HG02763 (cell line): ENCODE measurements around the gene DLEC1.
"Not testable (repeated sequence)": the region's sequence is repeated elsewhere in the genome, so short reads cannot be mapped to it uniquely, and the experiment has no call there.

Source experiments
- ATAC-seq: cut with Tn5 transposase; IDR thresholded peaks from one replicate; pipeline ENCODE4 v1.9.1; 2021; ENCODE audit warnings: mild to moderate bottlenecking, moderate library complexity; ENCODE audit not compliant: unreplicated experiment

DLEC1 gene

GRCh38 chr3:38036906-38037305 is 2.1 kb upstream of the DLEC1 start:
- no peak for ATAC-seq

GRCh38 chr3:38038447-38038911 is 529 bp upstream of the DLEC1 start:
- no peak for ATAC-seq

GRCh38 chr3:38039899-38040261 is 872 bp downstream of the DLEC1 start:
- ATAC-seq = peak; percentile 35

GRCh38 chr3:38040401-38040800 is 1.4 kb downstream of the DLEC1 start:
- ATAC-seq = no peak

- no peak for ATAC-seq
Observed at GRCh38 chr3:38043486-38043885, 4.5 kb downstream of the DLEC1 start.

- no peak for ATAC-seq
Observed at GRCh38 chr3:38046027-38046426, 7.0 kb downstream of the DLEC1 start.

GRCh38 chr3:38046821-38047220 is 7.8 kb downstream of the DLEC1 start:
- no peak for ATAC-seq

GRCh38 chr3:38047896-38048295 is 8.9 kb downstream of the DLEC1 start:
- ATAC-seq = no peak

GRCh38 chr3:38049358-38050126 is 10.5 kb downstream of the DLEC1 start:
- no peak for ATAC-seq

- ATAC-seq = no peak
Observed at GRCh38 chr3:38051131-38051530, 12.1 kb downstream of the DLEC1 start.

GRCh38 chr3:38053286-38053685 is 14.3 kb downstream of the DLEC1 start:
- not testable (repeated sequence) for ATAC-seq

- ATAC-seq = not testable (repeated sequence)
Observed at GRCh38 chr3:38053813-38054498, 14.9 kb downstream of the DLEC1 start.

- no peak for ATAC-seq
Observed at GRCh38 chr3:38054499-38055001, 15.5 kb downstream of the DLEC1 start.

GRCh38 chr3:38059148-38059547 is 20.1 kb downstream of the DLEC1 start:
- ATAC-seq = no peak

GRCh38 chr3:38059591-38059990 is 20.6 kb downstream of the DLEC1 start:
- ATAC-seq = no peak

GRCh38 chr3:38062809-38063208 is 23.8 kb downstream of the DLEC1 start:
- no peak for ATAC-seq

- ATAC-seq = not testable (repeated sequence)
Observed at GRCh38 chr3:38064453-38064852, 25.4 kb downstream of the DLEC1 start.

- no peak for ATAC-seq
Observed at GRCh38 chr3:38067508-38068233, 28.7 kb downstream of the DLEC1 start.

GRCh38 chr3:38070013-38070412 is 31.0 kb downstream of the DLEC1 start:
- ATAC-seq = no peak

- not testable (repeated sequence) for ATAC-seq
Observed at GRCh38 chr3:38077073-38077472, 38.1 kb downstream of the DLEC1 start.

GRCh38 chr3:38082296-38082695 is 43.3 kb downstream of the DLEC1 start:
- not testable (repeated sequence) for ATAC-seq
